HG03460 (cell line): Measurements from ENCODE around the gene FAM98C.
"Not testable (repeated sequence)": the region's sequence is repeated elsewhere in the genome, so short reads cannot be mapped to it uniquely, and the experiment has no call there.

Experiments used
- ATAC-seq: cut with Tn5 transposase; IDR thresholded peaks from one replicate; pipeline ENCODE4 v1.9.1; 2021; ENCODE audit not compliant: unreplicated experiment

The FAM98C gene

GRCh38 chr19:38402967-38403674, at the start of gene FAM98C:
Gene FAM98C, plus strand, starts transcription at chr19:38403093. Its CDS starts 61 bp downstream, at chr19:38403154.
- ATAC-seq, result peak; percentile 89

- no peak for ATAC-seq
These were observed 46.9 kb upstream of the FAM98C start for GRCh38 chr19:38355728-38356725.

GRCh38 chr19:38358071-38358470, 44.8 kb upstream of the FAM98C start:
- no peak for ATAC-seq

- no peak for ATAC-seq
These were observed 43.5 kb upstream of the FAM98C start for GRCh38 chr19:38359242-38360021.

- no peak for ATAC-seq
These were observed 42.5 kb upstream of the FAM98C start for GRCh38 chr19:38360351-38360750.

- no peak for ATAC-seq
These were observed 41.9 kb upstream of the FAM98C start for GRCh38 chr19:38360839-38361631.

GRCh38 chr19:38361633-38362075, 41.2 kb upstream of the FAM98C start:
- peak; percentile 58 for ATAC-seq

- ATAC-seq, result peak; percentile 41
These were observed 40.6 kb upstream of the FAM98C start for GRCh38 chr19:38362076-38362945.

GRCh38 chr19:38362946-38363688, 39.8 kb upstream of the FAM98C start:
- ATAC-seq, result not testable (repeated sequence)

- ATAC-seq, result no peak
These were observed 35.9 kb upstream of the FAM98C start for GRCh38 chr19:38367041-38367440.

- no peak for ATAC-seq
These were observed 33.3 kb upstream of the FAM98C start for GRCh38 chr19:38369584-38369983.

- no peak for ATAC-seq
These were observed 32.6 kb upstream of the FAM98C start for GRCh38 chr19:38370299-38370698.

- no peak for ATAC-seq
These were observed 31.8 kb upstream of the FAM98C start for GRCh38 chr19:38371081-38371480.

GRCh38 chr19:38373907-38374331, 29.0 kb upstream of the FAM98C start:
- ATAC-seq, result no peak

- ATAC-seq, result peak; percentile 93
These were observed 28.4 kb upstream of the FAM98C start, which contains the start of gene PSMD8 for GRCh38 chr19:38374332-38375097. Gene PSMD8, plus strand, starts transcription at chr19:38374571. Its CDS starts 31 bp downstream, at chr19:38374602.

GRCh38 chr19:38375098-38375493, 27.8 kb upstream of the FAM98C start:
- no peak for ATAC-seq

GRCh38 chr19:38375748-38376147, 27.1 kb upstream of the FAM98C start:
- ATAC-seq, result no peak

- no peak for ATAC-seq
These were observed 26.3 kb upstream of the FAM98C start for GRCh38 chr19:38376576-38376975.
